ENCODE results near the gene PFKFB4.
A peak's percentile ranks its signal among the peaks of the same experiment; 100 is the strongest.

PFKFB4 gene

DNA sequence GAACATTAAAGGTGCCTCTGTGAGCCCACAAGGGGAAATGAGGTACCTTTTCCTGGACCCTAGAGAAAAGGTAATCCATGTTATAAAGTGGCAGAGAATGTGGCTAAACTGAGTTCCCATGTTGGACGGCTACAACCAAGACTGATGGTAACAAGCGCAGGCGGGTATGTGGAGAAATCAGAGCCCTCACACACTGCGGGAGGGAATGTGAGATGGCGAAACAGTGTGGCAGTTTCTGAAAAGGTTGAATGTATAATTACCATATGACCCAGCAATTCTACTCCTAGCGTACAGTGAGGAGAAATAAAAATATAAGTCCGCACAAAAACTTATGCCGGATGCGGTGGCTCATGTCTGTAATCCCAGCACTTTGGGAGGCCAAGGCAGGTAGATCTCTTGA, 28.6 kb downstream of the PFKFB4 start:
- no peak for DNase-seq

DNA sequence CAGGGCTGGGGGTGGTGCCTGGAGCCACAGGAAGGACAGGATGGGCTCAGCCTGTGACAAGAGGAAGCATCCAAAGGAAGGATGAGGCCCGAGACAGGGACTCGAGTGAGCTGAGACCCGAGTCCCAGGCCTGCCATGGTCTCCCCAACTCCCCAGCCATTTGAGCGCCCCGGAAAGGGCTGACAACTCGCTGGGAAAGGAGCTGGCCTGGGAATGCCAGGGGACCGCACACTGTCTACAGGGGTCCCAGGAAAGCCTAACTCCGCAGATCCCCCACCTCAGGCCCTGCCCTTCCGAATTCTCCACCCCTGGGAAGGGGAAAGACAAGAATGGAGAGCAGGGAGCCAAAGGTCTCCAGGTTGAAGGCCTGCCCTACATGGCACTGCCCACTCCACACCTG, 31.6 kb downstream of the PFKFB4 start:
- DNase-seq, result no peak

DNA sequence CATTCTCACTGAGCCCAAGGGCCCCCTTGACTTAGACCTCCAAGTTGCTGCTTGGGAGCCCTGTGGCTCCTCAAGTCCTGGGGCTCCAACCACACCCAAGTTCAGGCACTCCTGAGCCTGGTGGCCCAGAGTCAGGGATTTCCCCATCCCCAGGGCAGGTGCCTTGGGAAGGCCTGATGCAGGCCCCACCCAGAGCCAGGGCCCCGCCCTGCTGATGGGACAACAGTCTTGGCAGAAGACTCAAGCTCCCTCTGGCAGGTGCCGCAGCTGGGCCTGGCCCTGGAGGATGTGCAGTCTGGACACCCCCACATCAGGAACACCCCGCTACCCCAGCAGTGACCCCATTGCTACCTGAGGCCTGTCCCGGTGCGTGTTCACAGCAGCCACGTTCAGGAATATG, 35.0 kb downstream of the PFKFB4 start:
- peak; percentile 35 for DNase-seq

DNA sequence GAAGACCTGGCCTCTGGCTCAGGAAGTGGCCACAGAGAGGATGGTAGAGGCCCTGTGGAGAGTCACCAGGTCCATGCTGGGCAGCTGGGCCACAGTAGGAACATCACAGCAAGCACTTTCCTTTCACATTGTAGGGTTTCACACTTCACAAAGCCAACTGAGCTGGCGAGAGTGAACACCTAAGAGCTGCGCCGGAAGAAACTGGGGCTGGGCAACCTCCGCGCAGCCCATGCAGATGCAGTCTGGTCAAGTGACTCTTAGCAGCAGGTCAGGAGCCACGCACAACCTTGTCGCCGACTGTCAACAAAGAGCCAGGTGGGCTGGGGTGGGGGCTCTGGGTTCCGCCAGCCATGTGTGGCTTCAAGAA, 37.3 kb downstream of the PFKFB4 start:
- no peak for DNase-seq

DNA sequence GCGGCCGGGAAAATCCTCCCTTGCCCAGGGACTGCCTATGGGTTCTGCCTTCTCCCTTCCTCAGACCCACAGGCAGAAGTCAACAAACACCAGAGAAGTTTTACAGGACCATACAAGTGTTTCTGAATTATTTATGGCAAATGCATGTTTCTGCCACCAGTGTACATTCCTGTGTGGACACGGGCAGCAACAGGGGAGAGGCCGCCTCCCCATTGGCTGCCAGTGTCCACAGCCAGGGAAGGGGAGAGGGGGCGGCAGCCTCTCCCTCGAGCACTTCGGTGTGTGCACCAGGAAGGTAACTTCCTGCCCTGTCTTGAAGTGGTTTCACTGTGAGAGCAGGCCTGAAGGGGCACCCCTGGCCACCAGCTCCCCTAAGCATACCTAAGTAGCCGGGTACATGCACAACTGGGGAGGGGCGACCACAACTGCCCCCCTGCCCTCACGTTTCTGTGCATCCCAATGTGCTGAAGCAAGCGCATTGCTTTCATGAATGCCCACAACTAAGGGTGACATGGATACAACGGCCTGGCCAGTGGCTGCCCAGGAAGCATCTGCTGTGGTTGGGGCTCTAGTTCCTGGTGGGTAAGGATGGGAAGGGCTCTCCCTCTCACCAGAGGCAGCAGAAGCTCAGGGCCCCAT, 37.8 kb downstream of the PFKFB4 start:
- peak; percentile 38 for DNase-seq

DNA sequence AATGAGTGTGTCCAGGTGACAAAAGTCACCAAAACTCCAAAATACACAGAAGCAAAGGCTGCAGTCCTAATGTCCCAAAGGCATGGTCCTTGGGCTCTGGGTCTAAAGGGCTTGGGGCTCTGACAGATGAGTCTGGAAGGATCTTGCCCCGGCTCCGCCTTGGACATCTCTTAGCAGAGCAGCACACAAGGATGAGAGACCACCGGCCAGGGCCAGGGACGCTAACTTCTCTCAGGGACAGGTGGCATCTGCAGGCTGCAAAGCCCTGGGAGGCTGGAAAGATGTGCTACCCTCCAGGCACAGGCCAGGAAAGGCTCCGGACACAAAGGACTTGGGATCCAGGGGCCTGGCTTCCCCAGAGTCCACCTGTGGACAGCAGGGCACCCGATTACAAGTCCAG, 38.5 kb downstream of the PFKFB4 start:
- peak; percentile 50 for DNase-seq

DNA sequence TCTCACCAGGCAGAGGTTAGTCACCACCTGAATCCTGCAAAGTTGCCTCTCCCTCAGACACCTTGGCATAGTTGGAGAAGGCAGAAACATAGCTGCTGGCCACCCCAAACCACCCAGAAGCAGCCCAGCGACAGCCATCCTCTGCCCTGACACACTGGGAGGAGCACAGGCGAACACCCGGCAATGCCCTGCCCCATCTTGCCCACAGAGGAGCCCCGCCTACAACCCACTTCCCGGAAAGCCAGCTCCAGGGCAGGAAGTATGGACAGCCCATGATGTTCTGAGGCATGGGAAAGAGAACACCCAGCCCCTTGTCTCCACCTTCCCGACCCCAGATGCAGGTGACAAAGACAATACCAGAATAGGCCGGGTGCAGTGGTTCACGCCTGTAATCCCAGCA, 40.0 kb downstream of the PFKFB4 start:
- peak; percentile 44 for DNase-seq

DNA sequence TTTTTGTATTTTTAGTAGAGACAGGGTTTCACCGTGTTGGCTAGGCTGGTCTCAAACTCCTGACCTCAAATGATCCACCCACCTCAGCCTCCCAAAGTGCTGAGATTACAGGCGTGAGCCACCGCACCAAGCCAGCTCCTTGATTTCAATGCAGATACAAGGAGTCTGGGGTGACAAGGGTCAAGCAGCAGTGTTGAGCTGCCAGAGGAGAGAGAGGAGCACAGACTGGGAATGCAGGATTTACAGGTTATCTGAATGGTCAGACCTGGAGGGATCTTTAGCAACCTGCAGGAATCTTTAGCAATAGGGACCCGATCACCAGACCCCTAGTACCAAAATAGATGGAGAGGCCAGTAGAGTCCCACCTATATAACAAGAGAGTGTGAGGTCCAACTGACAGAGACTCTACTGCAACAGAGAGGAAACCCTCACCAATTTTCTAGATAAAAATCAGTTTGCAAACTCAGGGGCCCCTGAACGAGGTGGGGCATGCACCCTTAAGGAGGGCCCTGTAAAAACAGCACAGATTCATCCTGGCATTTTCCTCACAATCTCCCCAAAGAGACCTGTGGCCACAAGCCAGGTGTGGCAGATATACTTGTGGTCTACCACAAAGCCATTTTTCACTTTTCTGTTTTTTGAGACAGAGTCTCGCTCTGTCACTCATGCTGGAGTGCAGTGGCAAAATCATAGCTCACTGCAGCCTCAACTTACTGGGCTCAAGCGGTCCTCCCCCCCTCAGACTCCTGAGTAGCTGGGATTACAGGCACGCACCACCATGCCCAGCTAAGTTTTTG, 42.0 kb downstream of the PFKFB4 start:
- DNase-seq, result peak; percentile 57

DNA sequence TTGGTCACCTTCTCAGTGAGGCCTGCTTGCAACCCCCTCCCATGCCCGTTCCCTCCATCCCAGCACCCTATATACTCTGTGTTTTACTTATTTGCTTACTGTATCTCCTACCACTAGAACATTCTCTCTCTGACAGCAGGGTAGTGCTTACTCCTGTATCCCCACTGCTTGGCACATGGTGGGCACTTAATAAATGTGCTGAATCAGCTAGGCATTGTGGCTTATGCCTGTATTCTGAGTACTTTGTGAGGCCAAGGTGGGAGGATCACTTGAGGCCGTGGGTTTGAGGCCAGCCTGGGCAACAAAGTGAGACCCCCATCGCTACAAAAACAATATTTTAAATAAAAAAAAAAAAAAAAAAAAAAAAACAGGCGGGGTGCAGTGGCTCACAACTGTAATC, 45.1 kb downstream of the PFKFB4 start:
- DNase-seq, result no peak

DNA sequence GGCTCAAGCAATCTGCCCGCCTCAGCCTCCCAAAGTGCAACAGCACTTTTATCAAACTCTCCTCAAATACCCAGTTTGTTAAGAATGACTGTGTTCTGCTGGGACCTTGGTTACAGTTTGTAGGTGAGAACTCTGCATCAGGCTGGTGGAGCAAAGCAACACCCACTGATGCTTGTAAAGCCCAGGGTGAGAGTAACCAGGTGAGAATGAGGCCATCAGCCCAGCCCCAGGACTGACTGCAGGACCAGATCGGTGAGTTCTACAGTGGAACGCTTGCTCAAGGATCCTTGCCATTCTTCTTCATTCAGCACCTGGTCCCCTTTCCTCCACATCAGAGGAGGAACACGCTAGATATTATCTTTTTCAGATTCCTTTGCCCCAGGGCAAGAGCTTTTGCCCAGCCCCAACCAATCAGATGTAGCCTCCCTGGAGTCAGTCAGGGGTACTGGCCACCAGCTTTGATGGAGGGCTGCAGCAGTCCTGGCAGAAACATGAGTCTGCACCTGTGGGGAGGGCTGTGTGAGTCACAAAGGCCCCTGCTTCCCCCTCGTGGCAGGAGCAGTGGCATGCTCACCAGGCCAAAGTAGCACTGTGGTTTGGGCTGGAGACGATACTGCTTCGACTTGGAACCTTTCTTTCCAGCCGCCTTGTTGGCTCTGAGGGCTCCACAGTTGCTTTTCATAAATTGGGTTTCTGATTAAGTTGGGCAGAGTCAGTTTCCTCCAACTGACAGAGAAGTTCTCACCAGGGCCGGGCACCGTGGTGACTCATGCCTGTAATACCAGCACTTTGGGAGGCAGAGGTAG, 49.1 kb downstream of the PFKFB4 start:
- DNase-seq, result peak; percentile 99

DNA sequence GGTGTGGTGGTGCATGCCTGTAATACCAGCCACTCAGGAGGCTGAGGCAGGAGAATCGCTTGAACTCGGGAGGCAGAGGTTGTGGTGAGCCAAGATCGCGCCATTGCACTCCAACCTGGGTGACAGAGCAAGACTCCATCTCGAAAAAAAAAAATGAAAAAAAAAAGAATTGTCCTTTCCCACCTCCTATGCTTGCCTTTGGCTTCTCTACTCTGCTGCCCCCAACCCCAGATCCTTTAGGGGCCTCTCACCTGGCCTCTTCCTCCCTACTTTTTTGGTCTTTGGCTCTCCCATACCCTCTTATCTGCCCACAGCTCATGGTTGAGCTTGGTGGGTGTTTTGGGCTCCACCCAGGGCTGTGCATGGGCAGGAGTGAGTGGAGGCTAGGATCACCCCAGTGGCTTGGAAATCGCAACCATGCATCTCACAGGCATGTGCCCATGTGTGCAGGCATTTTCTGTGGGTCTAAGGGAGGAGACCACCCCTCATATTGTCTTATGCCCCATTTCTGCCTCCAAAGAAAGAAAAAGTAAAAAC, 50.6 kb downstream of the PFKFB4 start:
- no peak for DNase-seq

DNA sequence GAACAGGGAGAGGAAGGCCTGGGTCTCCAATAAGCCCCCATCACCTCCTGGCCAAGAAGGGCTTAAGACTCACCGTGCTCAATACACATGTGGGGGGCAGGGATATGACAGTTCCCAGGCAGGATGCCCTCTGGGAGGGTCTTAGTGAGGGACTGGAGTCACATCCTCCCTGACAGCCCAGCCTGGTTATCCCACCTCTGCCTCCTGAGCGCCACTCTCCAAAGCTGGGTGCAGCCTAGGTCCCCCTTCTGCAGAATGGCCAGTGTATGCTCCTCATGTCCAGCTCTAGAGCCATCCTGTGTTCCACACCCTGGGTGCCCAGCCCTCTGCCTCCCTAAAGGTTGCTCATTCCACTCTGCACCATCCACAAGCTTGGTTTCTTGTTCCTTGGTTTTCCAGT, 51.5 kb downstream of the PFKFB4 start:
- no peak for DNase-seq

DNA sequence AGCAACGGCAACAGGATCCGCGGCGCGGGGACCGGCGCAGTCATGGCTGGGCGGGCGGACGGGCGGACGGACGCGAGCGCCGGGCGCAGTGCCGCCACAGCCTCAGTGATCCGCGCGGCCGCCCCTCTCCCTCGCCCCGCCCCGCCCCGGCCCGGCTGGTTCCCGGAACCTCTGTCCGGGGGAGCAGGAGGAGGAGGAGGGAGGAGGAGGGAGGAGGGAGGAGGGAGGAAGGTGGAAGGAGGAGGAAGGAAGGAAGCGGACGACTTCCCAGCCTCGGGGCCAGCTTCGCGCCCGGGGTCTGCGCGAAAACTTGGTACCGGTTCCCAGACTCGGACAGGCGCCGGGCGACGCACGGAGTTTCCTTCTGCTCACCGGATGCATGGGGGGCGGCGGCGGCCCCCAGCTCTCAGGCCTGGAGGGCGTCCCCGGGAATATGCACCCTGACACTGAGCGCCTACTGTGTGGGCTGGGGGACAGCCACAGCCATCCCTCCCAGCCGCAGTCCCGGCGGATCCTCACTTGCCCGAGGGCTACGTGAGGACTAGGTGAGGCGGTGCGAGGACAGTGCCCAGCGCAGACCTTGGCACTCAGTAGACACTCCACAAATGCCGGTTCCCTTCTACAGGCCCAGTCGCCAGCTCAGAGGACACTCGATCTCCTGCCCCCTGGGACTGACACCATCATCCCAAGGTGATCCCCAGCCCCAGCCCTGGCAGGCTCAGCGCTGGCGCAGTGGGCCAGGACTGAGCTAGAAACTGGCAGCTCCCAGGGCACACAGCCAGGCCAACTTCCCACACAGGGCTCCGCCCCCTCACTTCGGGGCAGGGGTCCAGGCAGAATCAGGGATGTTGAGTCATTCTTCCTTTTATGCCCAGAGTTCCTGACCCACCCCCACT, 52.3 kb downstream of the PFKFB4 start, which contains the start of gene SHISA5:
Gene SHISA5 (minus strand): TSS at position 124 of the 896 bp plus-strand sequence. CDS start 80 bp downstream, at position 44.
- peak; percentile 79 for DNase-seq

DNA sequence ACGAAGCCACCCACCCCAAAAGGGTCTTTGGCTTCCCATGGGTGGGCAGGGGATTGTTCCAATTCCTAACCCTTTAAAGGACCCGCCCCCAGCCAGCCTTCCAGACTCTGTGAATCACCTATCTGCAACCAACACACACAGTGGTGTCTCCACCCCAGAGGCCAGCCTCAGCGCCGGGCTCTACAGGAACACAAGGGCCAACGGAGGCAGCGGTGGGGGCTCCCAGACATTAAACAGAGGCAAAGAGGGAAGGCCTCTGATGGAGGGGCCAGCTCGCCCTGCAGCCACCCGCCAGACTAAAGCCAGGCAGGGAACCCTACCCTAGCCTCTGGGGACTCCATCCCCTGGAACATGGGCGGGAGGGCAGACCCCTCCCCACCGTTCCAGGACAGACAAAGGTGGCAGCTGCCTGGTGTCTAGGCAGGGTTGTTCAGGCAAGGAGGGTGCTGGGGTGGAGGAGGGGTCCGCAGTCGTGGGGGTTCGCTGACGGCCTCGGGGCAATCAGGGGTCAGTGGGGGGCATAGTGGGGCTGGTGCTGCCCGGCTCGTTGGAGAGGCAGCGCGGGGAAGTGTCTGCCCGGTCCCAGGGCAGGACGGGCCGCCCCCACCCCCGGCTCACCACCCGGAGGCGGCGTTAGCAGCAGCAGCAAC, 53.1 kb downstream of the PFKFB4 start:
- peak; percentile 88 for DNase-seq

DNA sequence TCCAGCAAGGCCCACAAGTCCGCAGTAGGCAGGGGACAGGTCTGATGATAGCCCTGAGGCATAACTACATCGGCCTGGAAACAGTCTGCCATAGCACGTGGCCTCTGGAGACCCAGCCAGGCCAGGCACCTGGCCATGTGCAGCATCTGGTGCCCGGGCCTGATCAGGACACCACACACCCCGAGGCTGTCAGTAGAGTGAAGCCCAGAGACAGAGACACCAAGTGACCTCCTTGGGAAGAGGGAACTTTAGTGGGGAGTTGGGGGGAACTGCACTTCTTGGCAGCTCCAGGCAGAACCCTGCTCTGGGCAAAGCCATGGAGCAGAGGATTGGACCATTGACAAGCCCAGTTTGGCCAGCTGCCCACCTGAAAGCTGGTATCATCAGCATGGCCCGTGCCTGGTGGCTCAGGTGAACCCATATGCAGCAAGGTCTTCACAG, 53.9 kb downstream of the PFKFB4 start:
- DNase-seq, result no peak

DNA sequence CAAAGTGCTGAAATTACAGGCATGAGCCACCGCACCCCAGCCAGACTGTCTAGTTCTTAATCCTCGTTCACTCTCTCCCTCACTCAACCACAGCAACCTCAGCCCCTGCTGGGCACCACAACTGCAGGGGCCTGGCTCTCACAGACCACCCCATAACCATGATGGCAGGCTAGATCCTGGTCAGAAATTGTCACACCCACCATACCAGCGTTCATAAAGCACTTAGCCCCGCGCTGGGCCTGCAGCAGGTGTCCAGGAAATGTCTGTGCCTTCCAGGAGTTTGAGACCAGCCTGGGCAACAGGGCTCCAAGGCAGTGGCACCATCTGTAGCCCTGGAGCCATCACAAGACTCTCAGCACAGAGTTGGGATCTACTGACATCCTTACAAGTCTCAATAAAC, 54.5 kb downstream of the PFKFB4 start:
- DNase-seq, result no peak

DNA sequence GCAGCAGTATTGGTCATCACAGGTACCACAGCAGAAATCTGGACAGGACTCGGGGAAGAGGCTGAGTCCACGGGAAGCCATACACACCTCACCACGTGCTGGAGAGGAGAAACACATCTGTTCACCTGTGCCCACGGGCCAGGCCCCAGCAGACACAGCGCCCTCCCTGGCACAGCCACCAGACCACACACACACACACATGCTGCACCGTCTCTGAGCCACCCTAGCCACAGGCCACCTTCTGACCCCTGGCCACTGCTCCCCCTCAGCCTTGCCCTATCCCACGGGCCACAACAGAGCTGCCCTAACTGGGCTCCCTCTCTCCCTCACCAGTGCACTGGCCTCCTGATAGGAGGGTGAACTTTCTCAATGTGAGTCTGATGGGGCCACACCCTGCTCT, 55.4 kb downstream of the PFKFB4 start:
- DNase-seq, result no peak

DNA sequence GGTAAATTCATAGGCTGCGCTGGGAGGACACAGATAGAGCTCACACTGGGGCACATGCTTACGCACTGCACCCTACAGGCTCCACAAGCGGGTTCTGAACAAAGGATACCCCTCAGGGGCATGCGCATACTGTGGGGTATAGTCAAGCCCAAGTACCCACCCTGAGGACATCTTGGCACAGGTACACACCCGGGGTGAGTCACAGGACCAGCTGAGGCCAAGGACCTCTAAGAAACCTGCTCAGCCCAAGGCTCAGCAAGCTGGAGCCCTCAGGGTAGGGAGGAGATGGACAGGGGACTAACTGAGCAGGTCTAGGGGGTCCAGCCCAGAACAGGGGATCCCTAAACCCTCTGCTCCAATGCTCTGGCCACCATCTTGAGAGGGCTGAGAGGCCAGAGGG, 55.9 kb downstream of the PFKFB4 start:
- no peak for DNase-seq

DNA sequence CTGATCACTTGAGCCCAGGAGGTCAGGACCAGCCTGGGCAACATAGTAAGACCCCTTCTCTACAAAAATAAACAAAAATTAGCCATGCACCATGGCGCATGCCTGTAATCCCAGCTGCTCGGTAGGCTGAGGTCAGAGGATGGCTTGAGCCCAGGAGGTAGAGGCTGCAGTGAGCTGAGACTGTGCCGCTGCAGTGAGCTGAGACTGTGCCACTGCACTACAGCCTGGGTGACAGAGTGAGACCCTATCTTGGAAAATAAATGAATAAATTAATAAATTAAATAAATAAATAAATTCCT, 63.5 kb downstream of the PFKFB4 start:
- no peak for DNase-seq

DNA sequence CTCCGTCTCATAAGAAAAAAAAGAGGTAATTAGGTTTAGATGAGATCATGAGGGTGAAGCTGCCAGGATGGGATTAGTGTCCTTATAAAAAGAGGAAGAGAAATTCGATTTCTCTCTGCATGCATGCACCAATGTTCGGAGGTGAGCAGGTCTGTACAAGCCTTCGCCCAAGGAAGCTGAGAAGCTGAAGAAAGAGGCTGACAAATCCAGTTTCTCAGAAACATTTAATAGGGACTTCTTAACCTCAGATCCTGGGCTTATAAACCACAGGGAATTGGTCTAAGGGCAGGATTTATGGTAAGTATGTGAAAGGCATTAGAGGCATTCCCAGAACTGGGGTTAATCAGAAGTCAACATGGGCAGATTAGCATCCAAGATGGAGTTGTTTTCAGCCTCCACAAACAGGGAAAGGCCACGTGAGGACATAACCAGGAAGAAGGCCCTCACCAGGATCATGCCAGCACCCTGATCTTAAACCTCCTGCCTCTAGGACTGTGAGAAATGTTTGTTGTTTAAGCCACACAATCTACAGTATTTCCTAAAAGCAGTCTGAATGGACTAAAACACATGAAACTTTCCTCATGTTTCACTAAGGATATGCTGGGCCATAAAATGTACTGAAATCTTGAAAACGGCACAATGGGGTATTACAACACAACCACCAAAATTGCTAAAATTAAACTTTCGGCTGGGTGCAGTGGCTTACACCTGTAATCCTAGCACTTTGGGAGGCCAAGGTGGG, 64.0 kb downstream of the PFKFB4 start:
- no peak for DNase-seq

DNA sequence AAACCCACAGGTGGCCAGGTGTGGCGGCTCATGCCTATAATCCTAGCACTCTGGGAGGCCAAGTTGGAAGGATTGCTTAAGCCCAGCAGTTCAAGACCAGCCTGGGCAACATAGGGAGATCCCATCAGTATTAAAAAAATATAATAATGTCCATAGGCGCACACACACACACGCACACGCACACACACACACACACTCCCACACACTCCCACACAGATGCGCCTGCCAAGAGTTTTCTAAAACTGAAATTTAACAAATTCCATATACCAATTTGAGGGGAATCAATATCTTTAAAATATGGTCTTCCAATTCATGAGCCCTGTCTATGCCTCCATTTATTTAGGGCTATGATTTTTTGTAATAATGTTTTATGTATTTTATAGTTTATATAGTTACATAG, 69.7 kb downstream of the PFKFB4 start:
- no peak for DNase-seq
